ENCODE data around the gene AP1M1.

The AP1M1 gene

GRCh38 chr19:16228637-16229321 lies 31.1 kb downstream of the AP1M1 start:
- TF ChIP-seq CREB5 (CRISPR knock-in tag; IDR thresholded peaks at IDR 0.05; ENCODE audit: low read depth) (no peak), ZNF70 (CRISPR knock-in tag; IDR thresholded peaks at IDR 0.05) (no peak), ARNTL (CRISPR knock-in tag; IDR thresholded peaks at IDR 0.05; ENCODE audit: borderline replicate concordance, low read depth) (no peak), ZC3H10 (CRISPR knock-in tag; IDR thresholded peaks at IDR 0.05) (no peak), POU6F1 (CRISPR knock-in tag; IDR thresholded peaks at IDR 0.05; ENCODE audit: borderline replicate concordance, low read depth) (no peak), ESRRG (CRISPR knock-in tag; IDR thresholded peaks at IDR 0.05) (no peak), ISL1 (CRISPR knock-in tag; IDR thresholded peaks at IDR 0.05) (no peak), SNAI2 (CRISPR knock-in tag; IDR thresholded peaks at IDR 0.05) (no peak), CSDC2 (CRISPR knock-in tag; IDR thresholded peaks at IDR 0.05) (no peak), ZNF8 (CRISPR knock-in tag; IDR thresholded peaks at IDR 0.05) (no peak), TOX (CRISPR knock-in tag; IDR thresholded peaks at IDR 0.05; ENCODE audit: borderline replicate concordance) (no peak), ZNF565 (CRISPR knock-in tag; conservative IDR thresholded peaks at IDR 0.05; ENCODE audit: low read depth) (no peak), ZFP3 (CRISPR knock-in tag; IDR thresholded peaks at IDR 0.05) (no peak), TSHZ2 (CRISPR knock-in tag; IDR thresholded peaks at IDR 0.05) (no peak), CSRNP3 (CRISPR knock-in tag; IDR thresholded peaks at IDR 0.05) (no peak), RARB (CRISPR knock-in tag; IDR thresholded peaks at IDR 0.05) (no peak), PPARA (CRISPR knock-in tag; IDR thresholded peaks at IDR 0.05; ENCODE audit: borderline replicate concordance) (no peak), GLIS3 (CRISPR knock-in tag; IDR thresholded peaks at IDR 0.05) (no peak)
- no peak for ATAC-seq

- no peak for ATAC-seq
- no peak for TF ChIP-seq ARNTL (CRISPR knock-in tag; IDR thresholded peaks at IDR 0.05; ENCODE audit: borderline replicate concordance, low read depth)
- TF ChIP-seq PPARA (CRISPR knock-in tag; IDR thresholded peaks at IDR 0.05; ENCODE audit: borderline replicate concordance) = no peak
- TF ChIP-seq CREB5 (CRISPR knock-in tag; IDR thresholded peaks at IDR 0.05; ENCODE audit: low read depth) = no peak
- no peak for TF ChIP-seq ZFP3 (CRISPR knock-in tag; IDR thresholded peaks at IDR 0.05)
- no peak for TF ChIP-seq CSDC2 (CRISPR knock-in tag; IDR thresholded peaks at IDR 0.05)
- no peak for TF ChIP-seq PATZ1 (CRISPR knock-in tag; IDR thresholded peaks at IDR 0.05; ENCODE audit: borderline replicate concordance)
- no peak for TF ChIP-seq ESRRG (CRISPR knock-in tag; IDR thresholded peaks at IDR 0.05)
- TF ChIP-seq ISL1 (CRISPR knock-in tag; IDR thresholded peaks at IDR 0.05) = no peak
- TF ChIP-seq TSHZ2 (CRISPR knock-in tag; IDR thresholded peaks at IDR 0.05) = no peak
- TF ChIP-seq POU6F1 (CRISPR knock-in tag; IDR thresholded peaks at IDR 0.05; ENCODE audit: borderline replicate concordance, low read depth) = no peak
- no peak for TF ChIP-seq ZC3H10 (CRISPR knock-in tag; IDR thresholded peaks at IDR 0.05)
- TF ChIP-seq ZNF8 (CRISPR knock-in tag; IDR thresholded peaks at IDR 0.05) = no peak
- TF ChIP-seq CSRNP3 (CRISPR knock-in tag; IDR thresholded peaks at IDR 0.05) = no peak
- TF ChIP-seq TOX (CRISPR knock-in tag; IDR thresholded peaks at IDR 0.05; ENCODE audit: borderline replicate concordance) = no peak
- TF ChIP-seq BACH2 (CRISPR knock-in tag; IDR thresholded peaks at IDR 0.05; ENCODE audit: borderline replicate concordance) = no peak
- TF ChIP-seq SNAI2 (CRISPR knock-in tag; IDR thresholded peaks at IDR 0.05) = no peak
- TF ChIP-seq ZNF565 (CRISPR knock-in tag; conservative IDR thresholded peaks at IDR 0.05; ENCODE audit: low read depth) = no peak
Measured at GRCh38 chr19:16229322-16229641, 31.6 kb downstream of the AP1M1 start.
